OCI-LY7 (cell line): ENCODE measurements around the gene NEBL. TPM values are rescaled to one million over a fixed set of nuclear protein-coding genes. Genes with fewer than 3 reads are reported as not detected.

Experiments
- BruUV-seq: library from RNA; stranded (reverse); fragments of 400-500 nt; replicated peaks from 2 replicates; lab custom pipeline; 2021; lab: Mats Ljungman, UMichigan
- CTCF ChIA-PET: fragments of 300-600 bp; sonication (Branson Sonifier 250); formaldehyde crosslinking; loops from one replicate; lab custom pipeline; 2022; ENCODE audit warnings: antibody characterized with exemption; ENCODE audit not compliant: unreplicated experiment; lab: Charles Lee
- POLR2A ChIA-PET: fragments of 300-600 bp; sonication (Branson Sonifier 250); formaldehyde crosslinking; loops from one replicate; lab custom pipeline; 2022; ENCODE audit warnings: antibody characterized with exemption; lab: Charles Lee
- DNase-seq: peaks from one replicate; pipeline ENCODE4 v3.0.0-alpha.2; 2015; ENCODE audit warnings: low spot score
- H2AFZ ChIP-seq: fragments of 200-600 bp; sonication (generic), shearing (Covaris generic); 2 replicates; pipeline ENCODE4 v1.6.1; 2014; ENCODE audit warnings: mild to moderate bottlenecking, antibody characterized with exemption, low read length, moderate library complexity
- H3K27ac ChIP-seq: fragments of 200-600 bp; sonication (generic); 2 replicates; pipeline ENCODE4 v1.5.1; 2014; ENCODE audit warnings: mixed run types, low read depth, mild to moderate bottlenecking, moderate library complexity, low read length, inconsistent platforms; ENCODE audit not compliant: poor library complexity, severe bottlenecking
- H3K36me3 ChIP-seq: fragments of 200-600 bp; sonication (generic); 2 replicates; pipeline ENCODE4 v1.6.1; 2014; ENCODE audit warnings: mild to moderate bottlenecking, antibody characterized with exemption, low read length, moderate library complexity, mixed read lengths; ENCODE audit not compliant: insufficient read depth
- H3K4me1 ChIP-seq: fragments of 200-600 bp; sonication (generic); 2 replicates; pipeline ENCODE4 v1.5.1; 2014; ENCODE audit warnings: mild to moderate bottlenecking, low read length; ENCODE audit not compliant: insufficient read depth, poor library complexity, severe bottlenecking
- H3K4me2 ChIP-seq: fragments of 200-600 bp; sonication (generic); 2 replicates; pipeline ENCODE4 v1.6.1; 2014; ENCODE audit warnings: mild to moderate bottlenecking, low read length
- H3K4me3 ChIP-seq: fragments of 200-600 bp; sonication (generic); 2 replicates; pipeline ENCODE4 v1.5.1; 2014; ENCODE audit warnings: mild to moderate bottlenecking, low read depth, low read length; ENCODE audit not compliant: poor library complexity, severe bottlenecking
- H3K79me2 ChIP-seq: fragments of 200-600 bp; sonication (generic); 2 replicates; pipeline ENCODE4 v1.6.1; 2016; ENCODE audit warnings: low read depth, mild to moderate bottlenecking, low read length, moderate library complexity, mixed read lengths; ENCODE audit not compliant: insufficient read depth
- H3K9me2 ChIP-seq: fragments of 200-600 bp; sonication (generic); 2 replicates; pipeline ENCODE4 v1.6.1; 2016; ENCODE audit warnings: mild to moderate bottlenecking, low read length, mixed read lengths; ENCODE audit not compliant: insufficient read depth
- H3K9me3 ChIP-seq: fragments of 200-600 bp; sonication (generic); 2 replicates; pipeline ENCODE4 v1.6.1; 2014; ENCODE audit warnings: mild to moderate bottlenecking, mixed run types, low read length, mixed read lengths
- H4K20me1 ChIP-seq: fragments of 200-600 bp; sonication (generic); 2 replicates; pipeline ENCODE4 v1.6.1; 2014; ENCODE audit warnings: mild to moderate bottlenecking, antibody characterized with exemption, low read length, moderate library complexity, mixed read lengths; ENCODE audit not compliant: insufficient read depth
- EZH2phosphoT487 ChIP-seq: fragments of 200-600 bp; sonication (generic); IDR thresholded peaks from 2 replicates; pipeline ENCODE4 v1.6.1; 2018; ENCODE audit warnings: low read depth, borderline replicate concordance, mild to moderate bottlenecking, mixed run types, antibody characterized with exemption, low read length, moderate library complexity, mixed read lengths
- intact Hi-C: fragments of 100-400 bp; cut with micrococcal nuclease; formaldehyde crosslinking; loops from one replicate; pipeline ENCODE4 v1.10.0; 2022; ENCODE audit not compliant: unreplicated experiment
- total RNA-seq, 2 experiments: library from RNA; depleted of rRNA in 1 of 2; stranded (reverse); fragments of >200 nt in 1 of 2; shearing (Covaris generic) in 1 of 2; gene quantifications; 2 replicates each; pipeline ENCODE4 v1.2.3, GENCODE V29; 2014 to 2022
- TF ChIP-seq, protein P1 (sequence below): fragments of 200-600 bp; sonication (generic); conservative IDR thresholded peaks from 2 replicates; pipeline ENCODE4 v1.5.1; 2014; ENCODE audit warnings: mild to moderate bottlenecking, antibody characterized with exemption, low read length, moderate library complexity, mixed read lengths

The NEBL gene
- total RNA-seq, 2 experiments from 2014 or later: 1.1 TPM; not detected in 1

- POLR2A ChIA-PET: no interaction called here
- Histone ChIP-seq H3K4me2 (no peak overlapping the region), H2AFZ (no peak overlapping the region), H3K27ac (no peak overlapping the region), H3K4me1 (no peaks in the 10 kb centered on the region), H3K79me2 (no peaks in the 10 kb centered on the region), H3K4me3 (no peak overlapping the region), H3K9me3 (no peaks in the 10 kb centered on the region), H4K20me1 (no peaks in the 10 kb centered on the region), H3K9me2 (no peaks in the 10 kb centered on the region), H3K36me3 (no peaks in the 10 kb centered on the region)
- CTCF ChIA-PET: no interaction called here
- DNase-seq: no peak
- intact Hi-C loops: loop anchor here (5.0 kb wide), 1 partner anchor 50 kb away; no protein-coding TSS in a partner anchor
- no TSS peak for BruUV-seq
- no peak for TF ChIP-seq EZH2phosphoT487
- TF ChIP-seq, protein P1, sequence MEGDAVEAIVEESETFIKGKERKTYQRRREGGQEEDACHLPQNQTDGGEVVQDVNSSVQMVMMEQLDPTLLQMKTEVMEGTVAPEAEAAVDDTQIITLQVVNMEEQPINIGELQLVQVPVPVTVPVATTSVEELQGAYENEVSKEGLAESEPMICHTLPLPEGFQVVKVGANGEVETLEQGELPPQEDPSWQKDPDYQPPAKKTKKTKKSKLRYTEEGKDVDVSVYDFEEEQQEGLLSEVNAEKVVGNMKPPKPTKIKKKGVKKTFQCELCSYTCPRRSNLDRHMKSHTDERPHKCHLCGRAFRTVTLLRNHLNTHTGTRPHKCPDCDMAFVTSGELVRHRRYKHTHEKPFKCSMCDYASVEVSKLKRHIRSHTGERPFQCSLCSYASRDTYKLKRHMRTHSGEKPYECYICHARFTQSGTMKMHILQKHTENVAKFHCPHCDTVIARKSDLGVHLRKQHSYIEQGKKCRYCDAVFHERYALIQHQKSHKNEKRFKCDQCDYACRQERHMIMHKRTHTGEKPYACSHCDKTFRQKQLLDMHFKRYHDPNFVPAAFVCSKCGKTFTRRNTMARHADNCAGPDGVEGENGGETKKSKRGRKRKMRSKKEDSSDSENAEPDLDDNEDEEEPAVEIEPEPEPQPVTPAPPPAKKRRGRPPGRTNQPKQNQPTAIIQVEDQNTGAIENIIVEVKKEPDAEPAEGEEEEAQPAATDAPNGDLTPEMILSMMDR: no peak
Observed at GRCh38 chr10:20877554-20877953, 19.6 kb downstream of the NEBL start.

DNA sequence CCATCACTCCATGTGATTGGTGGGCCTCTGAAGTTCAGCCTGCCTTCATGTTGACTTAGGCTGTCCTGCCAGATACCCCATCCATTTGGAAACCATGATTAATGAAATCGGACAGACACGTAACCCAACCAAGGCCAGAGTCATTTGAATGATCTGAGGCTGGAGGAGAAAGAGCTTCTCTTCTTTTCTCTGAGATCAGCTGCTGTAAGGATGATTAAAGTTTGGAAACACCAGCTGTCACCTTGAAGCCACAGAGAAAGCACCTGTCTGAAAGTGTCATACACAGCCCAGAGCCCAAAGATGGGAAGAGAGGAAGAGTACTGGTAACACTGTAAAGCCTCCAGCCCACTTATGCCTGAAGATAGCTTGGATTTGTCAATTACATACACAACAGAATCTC lies 22.9 kb downstream of the NEBL start:
- CTCF ChIA-PET: no interaction called here
- TF ChIP-seq, protein P1: no peak
- no peak for TF ChIP-seq EZH2phosphoT487
- no peaks in the 10 kb centered on the region for H3K79me2 ChIP-seq
- H3K36me3 ChIP-seq: no peaks in the 10 kb centered on the region
- H3K27ac ChIP-seq: no peak overlapping the region
- no peak for DNase-seq
- no TSS peak for BruUV-seq
- no peaks in the 10 kb centered on the region for H3K9me2 ChIP-seq
- no peak overlapping the region for H2AFZ ChIP-seq
- H3K4me3 ChIP-seq: no peak overlapping the region
- POLR2A ChIA-PET: no interaction called here
- intact Hi-C loops: no loop called here
- H3K4me1 ChIP-seq: no peaks in the 10 kb centered on the region
- H4K20me1 ChIP-seq: no peaks in the 10 kb centered on the region
- no peaks in the 10 kb centered on the region for H3K9me3 ChIP-seq
- no peak overlapping the region for H3K4me2 ChIP-seq

DNA sequence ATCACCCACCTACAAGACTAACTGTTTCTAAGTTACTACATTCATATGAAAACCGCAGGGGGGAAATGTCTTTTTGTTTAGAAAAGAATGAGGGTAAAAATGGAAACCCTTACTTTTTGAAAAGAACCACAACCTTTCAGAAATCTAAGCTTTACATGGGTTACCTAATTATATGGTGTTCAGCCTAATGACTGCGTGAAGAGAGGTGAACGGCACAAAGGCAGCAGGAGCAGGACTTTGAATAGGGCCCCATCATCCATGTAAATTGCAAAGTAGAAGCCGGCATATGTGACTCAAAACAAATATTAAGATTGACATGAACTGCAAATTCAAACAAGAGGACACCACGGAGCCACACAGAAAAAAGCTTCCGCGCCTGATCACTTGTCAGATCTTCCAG lies 25.1 kb downstream of the NEBL start:
- POLR2A ChIA-PET: interaction anchor here (0.6 kb wide), 2 partner anchors 60 to 267 kb away, joined by 3 read pairs; no protein-coding TSS in a partner anchor
- no peaks in the 10 kb centered on the region for H3K4me1 ChIP-seq
- CTCF ChIA-PET: no interaction called here

More for the DNA sequence above, 25.1 kb downstream of the NEBL start:
- Histone ChIP-seq H3K4me3 (no peak overlapping the region), H3K4me2 (no peak overlapping the region), H3K9me3 (no peaks in the 10 kb centered on the region), H3K36me3 (no peaks in the 10 kb centered on the region), H3K27ac (no peak overlapping the region), H4K20me1 (no peaks in the 10 kb centered on the region), H3K9me2 (no peaks in the 10 kb centered on the region), H3K79me2 (no peaks in the 10 kb centered on the region), H2AFZ (no peak overlapping the region)
- DNase-seq: no peak
- no TSS peak for BruUV-seq
- intact Hi-C loops: no loop called here
- TF ChIP-seq, protein P1: no peak
- TF ChIP-seq EZH2phosphoT487: no peak
